Middle frontal gyrus (tissue), 1 donor: Measurements from ENCODE around the gene ALS2CL.
A peak's percentile ranks its signal among the peaks of the same experiment; 100 is the strongest.
"Not testable (repeated sequence)": the region's sequence is repeated elsewhere in the genome, so short reads cannot be mapped to it uniquely, and the experiment has no call there.

Experiments
- DNase-seq: peaks from one replicate; pipeline ENCODE4 v3.0.0-alpha.2; 2015; ENCODE audit warnings: low spot score; ENCODE audit errors: extremely low spot score

Gene ALS2CL

GRCh38 chr3:46705022-46705530 is 11.6 kb upstream of the ALS2CL start:
- peak; percentile 55 for DNase-seq

- not testable (repeated sequence) for DNase-seq
These were observed 10.9 kb upstream of the ALS2CL start for GRCh38 chr3:46704346-46704745.

GRCh38 chr3:46703013-46703520 is 9.6 kb upstream of the ALS2CL start:
- no peak for DNase-seq

- DNase-seq: no peak
These were observed 8.9 kb upstream of the ALS2CL start for GRCh38 chr3:46702246-46703012.

GRCh38 chr3:46701181-46701939 is 7.9 kb upstream of the ALS2CL start, which contains the start of gene TMIE:
TMIE (plus strand) TSS chr3:46701392; CDS start chr3:46701488, 96 bp downstream.
- no peak for DNase-seq

GRCh38 chr3:46700772-46701171 is 7.3 kb upstream of the ALS2CL start:
- DNase-seq: no peak

- DNase-seq: no peak
These were observed 6.4 kb upstream of the ALS2CL start for GRCh38 chr3:46699676-46700523.

GRCh38 chr3:46695962-46696894 is 2.7 kb upstream of the ALS2CL start:
- DNase-seq: no peak

- no peak for DNase-seq
These were observed 1.9 kb upstream of the ALS2CL start for GRCh38 chr3:46695177-46695961.

GRCh38 chr3:46694520-46694919 is 1.0 kb upstream of the ALS2CL start:
- DNase-seq: no peak

- DNase-seq: no peak
These were observed 380 bp upstream of the ALS2CL start for GRCh38 chr3:46693892-46694226.

- no peak for DNase-seq
These were observed 901 bp downstream of the ALS2CL start for GRCh38 chr3:46692566-46692990.

- DNase-seq: no peak
These were observed 2.7 kb downstream of the ALS2CL start for GRCh38 chr3:46690798-46691197.

- DNase-seq: no peak
These were observed 8.0 kb downstream of the ALS2CL start for GRCh38 chr3:46685446-46685845.

- DNase-seq: no peak
These were observed 8.6 kb downstream of the ALS2CL start for GRCh38 chr3:46684891-46685290.

- no peak for DNase-seq
These were observed 10.5 kb downstream of the ALS2CL start for GRCh38 chr3:46682974-46683373.

- no peak for DNase-seq
These were observed 11.5 kb downstream of the ALS2CL start for GRCh38 chr3:46681856-46682540.

- DNase-seq: no peak
These were observed 12.1 kb downstream of the ALS2CL start for GRCh38 chr3:46681387-46681786.

- DNase-seq: no peak
These were observed 13.1 kb downstream of the ALS2CL start for GRCh38 chr3:46680298-46680826.
